IMR-90 (cell line): Measurements from ENCODE around the gene GAS5.
A peak's percentile ranks its signal among the peaks of the same experiment; 100 is the strongest.
"Not testable (repeated sequence)": the region's sequence is repeated elsewhere in the genome, so short reads cannot be mapped to it uniquely, and the experiment has no call there.

Experiments used
- CEBPB ChIP-seq: IDR thresholded peaks from 2 replicates; pipeline ENCODE4 v1.6.1; 2012; ENCODE audit warnings: low read depth, low read length, improper control_type of control experiment
- CTCF ChIP-seq: conservative IDR thresholded peaks from 2 replicates; pipeline ENCODE4 v1.5.1; 2012; ENCODE audit warnings: mild to moderate bottlenecking, low read depth, low read length, improper control_type of control experiment
- POLR2A ChIP-seq: IDR thresholded peaks from 2 replicates; pipeline ENCODE4 v1.6.1; 2012; ENCODE audit warnings: mild to moderate bottlenecking, low read depth, low read length

GRCh38 chr1:173862146-173862768 lies 5.5 kb downstream of the GAS5 start:
- TF ChIP-seq CTCF, CEBPB: not testable (repeated sequence)
- TF ChIP-seq POLR2A = peak; percentile 7; the same call in 1 of the 2 replicates
